ENCODE measurements around the gene HIPK3.

Gene HIPK3

GRCh38 chr11:33368931-33369330 lies 111.8 kb downstream of the HIPK3 start:
- TF ChIP-seq CTCF (conservative IDR thresholded peaks at IDR 0.05) = no peak
- no peak overlapping the region for H3K27ac ChIP-seq

GRCh38 chr11:33373636-33374035 lies 116.5 kb downstream of the HIPK3 start:
- no peak for TF ChIP-seq CTCF (conservative IDR thresholded peaks at IDR 0.05)
- H3K27ac ChIP-seq = no peak overlapping the region

GRCh38 chr11:33375236-33375635 lies 118.1 kb downstream of the HIPK3 start:
- H3K27ac ChIP-seq = no peak overlapping the region
- no peak for TF ChIP-seq CTCF (conservative IDR thresholded peaks at IDR 0.05)

DNA sequence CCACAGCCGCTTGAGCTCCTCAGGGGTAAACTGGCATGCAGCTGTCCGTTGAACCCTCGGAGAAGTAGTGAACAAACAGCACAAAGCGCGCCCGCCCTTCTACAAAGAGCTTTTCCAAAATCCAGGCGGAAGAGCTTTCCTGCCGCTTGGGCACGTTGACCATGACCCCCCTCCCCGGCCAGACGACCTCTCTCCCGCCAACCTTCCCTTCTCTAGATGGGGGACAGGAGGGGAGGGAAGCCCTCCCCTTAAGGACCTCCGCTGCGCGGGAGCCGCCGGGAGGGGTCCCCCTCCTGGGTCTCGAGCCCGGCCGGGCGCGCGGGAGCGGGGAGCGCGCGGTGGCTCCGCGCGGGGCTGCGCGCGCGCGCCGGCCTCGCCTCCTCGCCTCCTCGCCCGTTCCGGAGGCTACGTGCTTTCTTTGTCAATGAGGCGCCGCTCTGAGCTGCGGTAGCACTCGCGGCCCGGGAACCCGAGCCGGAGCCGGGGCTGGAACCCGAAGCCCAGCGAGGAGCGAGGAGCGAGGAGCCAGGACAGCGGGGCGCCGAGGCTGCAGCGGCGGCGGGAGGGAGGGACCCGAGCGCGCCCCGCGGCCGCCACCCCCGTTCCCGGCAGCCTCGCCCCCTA lies 118.6 kb downstream of the HIPK3 start, which contains the start of gene KIAA1549L:
KIAA1549L (plus strand) TSS at position 421 of the 624 bp plus-strand sequence.
- H3K27ac ChIP-seq = no peak within 1 kb of the TSS
- no peak for TF ChIP-seq CTCF (conservative IDR thresholded peaks at IDR 0.05)

GRCh38 chr11:33376331-33377310 lies 119.4 kb downstream of the HIPK3 start:
- H3K27ac ChIP-seq = no peak overlapping the region
- TF ChIP-seq CTCF (conservative IDR thresholded peaks at IDR 0.05) = no peak

DNA sequence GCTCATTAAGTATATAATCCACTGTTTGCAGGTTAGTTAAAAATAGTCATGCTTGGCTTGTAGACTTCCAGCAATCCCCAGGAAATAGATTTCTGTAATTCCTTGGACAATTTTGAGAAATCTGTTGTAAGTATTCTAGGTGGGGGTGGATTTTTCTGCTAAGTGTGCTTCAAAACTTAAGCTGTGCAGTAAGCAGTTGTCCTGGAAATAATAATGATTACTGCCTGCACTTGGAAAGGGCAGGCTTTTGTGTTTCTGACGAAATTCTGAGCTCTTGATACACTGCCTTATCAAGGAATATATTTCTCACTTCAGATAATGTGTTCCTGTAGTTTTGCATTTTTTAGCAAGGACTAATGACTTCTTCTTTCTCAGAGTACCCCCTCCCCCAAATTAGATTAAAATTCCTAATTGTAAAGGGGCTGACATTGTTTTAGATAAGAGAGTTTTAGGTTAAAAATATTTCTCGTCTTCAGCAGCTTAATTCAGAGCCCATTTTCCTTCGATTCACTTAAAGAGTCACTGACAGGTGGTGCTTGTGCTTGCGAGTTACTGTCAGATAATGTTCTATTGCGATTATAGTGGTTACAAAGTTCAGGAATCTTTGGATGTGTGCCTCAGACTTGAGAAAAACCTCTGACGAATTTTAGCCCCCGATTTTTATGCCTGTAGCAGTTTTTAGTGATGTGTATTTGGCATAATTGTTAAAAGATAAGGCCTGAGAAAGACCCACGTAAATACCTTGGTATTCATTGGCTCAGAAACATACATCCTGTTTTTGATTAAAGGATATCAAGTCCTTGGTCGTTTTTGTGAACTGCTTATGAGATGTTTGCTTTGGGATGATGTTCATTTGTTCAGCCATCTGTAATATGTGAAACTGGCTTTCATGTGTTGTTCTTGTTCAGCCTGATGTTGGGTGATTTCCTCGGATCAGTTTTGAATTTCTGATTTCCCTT lies 120.5 kb downstream of the HIPK3 start:
- H3K27ac ChIP-seq = no peak overlapping the region
- TF ChIP-seq CTCF (conservative IDR thresholded peaks at IDR 0.05) = no peak
